ENCODE results near the gene ZBTB6. TPM values are rescaled to one million over a fixed set of nuclear protein-coding genes. Genes with fewer than 3 reads are reported as not detected.

Gene ZBTB6
- total and polyA plus RNA-seq, 2 of the 13 experiments (the other 11 are each of a cell fraction or from before 2014, with no cell fraction given): 3.7 to 7.1 TPM

- TF ChIP-seq ZBTB49 (CRISPR knock-in tag; IDR thresholded peaks at IDR 0.05; ENCODE audit: borderline replicate concordance) (no peak), REPIN1 (CRISPR knock-in tag; IDR thresholded peaks at IDR 0.05; ENCODE audit: borderline replicate concordance, low read depth) (peak; percentile 55; the same call in 1 of the 2 replicates), ZNF282 (IDR thresholded peaks at IDR 0.05; ENCODE audit: partially characterized antibody) (no peak), ZNF546 (CRISPR knock-in tag; conservative IDR thresholded peaks at IDR 0.05) (peak; percentile 49; the same call in 1 of the 2 replicates), ZKSCAN8 (CRISPR knock-in tag; IDR thresholded peaks at IDR 0.05; ENCODE audit: borderline replicate concordance) (peak; percentile 57; the same call in 1 of the 2 replicates), NFIB (CRISPR knock-in tag; IDR thresholded peaks at IDR 0.05; ENCODE audit: borderline replicate concordance) (no peak), MYNN (CRISPR knock-in tag; IDR thresholded peaks at IDR 0.05; ENCODE audit: low read depth) (no peak), PHF8 (CRISPR knock-in tag; IDR thresholded peaks at IDR 0.05) (peak; percentile 90), ATF1 (CRISPR knock-in tag; IDR thresholded peaks at IDR 0.05) (peak; percentile 72), HMGXB4 (CRISPR knock-in tag; IDR thresholded peaks at IDR 0.05; ENCODE audit: borderline replicate concordance in 1 of 2, low read depth in 1 of 2) (peak; percentile 19 to 57; a peak in 2 of 4 replicates), ZNF776 (CRISPR knock-in tag; IDR thresholded peaks at IDR 0.05) (0 out of 2 replicates have a peak, but pooled peaks have one; percentile 64), HNF4G (IDR thresholded peaks at IDR 0.05; ENCODE audit: borderline replicate concordance, low read depth, low read length) (no peak), HNF4G (CRISPR knock-in tag; IDR thresholded peaks at IDR 0.05; ENCODE audit: borderline replicate concordance, low read depth) (no peak), SP4 (CRISPR knock-in tag; IDR thresholded peaks at IDR 0.05) (peak; percentile 75), ZNF33A (CRISPR knock-in tag; IDR thresholded peaks at IDR 0.05; ENCODE audit: borderline replicate concordance) (no peak), PAF1 (CRISPR knock-in tag; IDR thresholded peaks at IDR 0.05) (no peak), ZNF746 (CRISPR knock-in tag; IDR thresholded peaks at IDR 0.05) (peak; percentile 27), NFE2 (CRISPR knock-in tag; IDR thresholded peaks at IDR 0.05) (no peak), ZNF891 (CRISPR knock-in tag; IDR thresholded peaks at IDR 0.05) (no peak)
- TF ChIP-seq, protein P1, sequence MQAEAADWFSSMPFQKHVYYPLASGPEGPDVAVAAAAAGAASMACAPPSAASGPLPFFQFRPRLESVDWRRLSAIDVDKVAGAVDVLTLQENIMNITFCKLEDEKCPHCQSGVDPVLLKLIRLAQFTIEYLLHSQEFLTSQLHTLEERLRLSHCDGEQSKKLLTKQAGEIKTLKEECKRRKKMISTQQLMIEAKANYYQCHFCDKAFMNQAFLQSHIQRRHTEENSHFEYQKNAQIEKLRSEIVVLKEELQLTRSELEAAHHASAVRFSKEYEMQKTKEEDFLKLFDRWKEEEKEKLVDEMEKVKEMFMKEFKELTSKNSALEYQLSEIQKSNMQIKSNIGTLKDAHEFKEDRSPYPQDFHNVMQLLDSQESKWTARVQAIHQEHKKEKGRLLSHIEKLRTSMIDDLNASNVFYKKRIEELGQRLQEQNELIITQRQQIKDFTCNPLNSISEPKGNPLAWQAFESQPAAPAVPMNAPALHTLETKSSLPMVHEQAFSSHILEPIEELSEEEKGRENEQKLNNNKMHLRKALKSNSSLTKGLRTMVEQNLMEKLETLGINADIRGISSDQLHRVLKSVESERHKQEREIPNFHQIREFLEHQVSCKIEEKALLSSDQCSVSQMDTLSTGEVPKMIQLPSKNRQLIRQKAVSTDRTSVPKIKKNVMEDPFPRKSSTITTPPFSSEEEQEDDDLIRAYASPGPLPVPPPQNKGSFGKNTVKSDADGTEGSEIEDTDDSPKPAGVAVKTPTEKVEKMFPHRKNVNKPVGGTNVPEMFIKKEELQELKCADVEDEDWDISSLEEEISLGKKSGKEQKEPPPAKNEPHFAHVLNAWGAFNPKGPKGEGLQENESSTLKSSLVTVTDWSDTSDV (CRISPR knock-in tag; IDR thresholded peaks at IDR 0.05): no peak
These were observed 8.1 kb downstream of the ZBTB6 start, which contains the start of gene RC3H2 (continued) for GRCh38 chr9:122904823-122905710.

Measured in HepG2 (cell line).